ENCODE results near the gene CAND1.
"Not testable (repeated sequence)": the region's sequence is repeated elsewhere in the genome, so short reads cannot be mapped to it uniquely, and the experiment has no call there.

Gene CAND1

DNA sequence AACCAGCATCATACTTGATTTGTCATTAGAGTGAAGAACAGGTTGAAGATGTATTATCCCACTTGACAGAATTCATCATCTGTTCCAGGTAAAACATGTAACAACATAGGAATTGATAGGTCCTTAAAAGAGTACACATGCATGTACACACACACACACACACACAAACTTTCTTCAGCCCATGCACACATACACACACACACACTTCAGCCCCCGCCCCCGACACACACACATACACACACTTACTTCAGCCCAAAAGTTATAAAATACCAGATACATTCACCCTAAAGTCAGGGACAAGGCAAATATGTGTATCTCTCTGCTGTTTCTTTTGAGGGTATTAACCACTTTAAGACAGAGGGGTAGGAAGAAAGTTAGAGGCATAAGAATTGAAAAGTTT lies 15.4 kb downstream of the CAND1 start:
- FAIRE-seq: no peak

DNA sequence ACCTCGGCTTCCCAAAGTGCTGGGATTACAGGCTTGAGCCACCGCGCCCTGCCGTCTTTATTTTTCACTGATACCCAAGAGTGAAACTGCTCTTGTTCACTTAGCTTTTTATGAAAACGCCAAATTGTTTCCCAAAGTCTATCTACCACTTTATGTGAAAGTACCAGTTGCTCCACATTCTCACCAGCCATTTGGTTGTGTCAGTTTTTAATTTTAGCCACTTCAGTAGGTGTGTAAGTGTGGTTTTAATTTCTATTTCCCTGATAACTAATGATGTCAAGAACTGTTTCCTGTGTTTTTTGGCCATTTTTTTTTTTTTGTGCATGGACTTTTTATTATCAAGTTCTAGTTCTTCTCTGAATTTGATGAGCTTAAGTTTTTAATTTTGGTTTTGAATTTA lies 17.1 kb downstream of the CAND1 start:
- FAIRE-seq: no peak

DNA sequence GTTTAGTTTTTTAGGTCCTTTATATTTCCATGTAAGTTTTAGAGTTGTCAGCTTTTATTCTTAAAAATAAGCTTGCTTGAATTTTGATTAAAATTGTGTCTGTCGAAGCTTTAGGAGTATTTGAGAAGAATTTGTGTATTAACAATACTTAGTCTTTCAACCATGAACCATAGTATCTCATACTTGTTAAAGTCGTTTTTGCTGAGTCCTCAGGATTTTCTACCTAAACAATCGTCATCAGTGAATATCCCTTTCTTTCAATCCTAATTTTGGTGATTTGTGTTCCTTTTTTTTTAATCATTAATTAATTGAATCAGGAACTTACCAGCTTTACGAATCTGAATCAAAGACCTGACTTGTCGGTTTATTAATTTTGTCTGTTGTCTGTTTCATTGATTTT lies 18.2 kb downstream of the CAND1 start:
- FAIRE-seq: no peak

DNA sequence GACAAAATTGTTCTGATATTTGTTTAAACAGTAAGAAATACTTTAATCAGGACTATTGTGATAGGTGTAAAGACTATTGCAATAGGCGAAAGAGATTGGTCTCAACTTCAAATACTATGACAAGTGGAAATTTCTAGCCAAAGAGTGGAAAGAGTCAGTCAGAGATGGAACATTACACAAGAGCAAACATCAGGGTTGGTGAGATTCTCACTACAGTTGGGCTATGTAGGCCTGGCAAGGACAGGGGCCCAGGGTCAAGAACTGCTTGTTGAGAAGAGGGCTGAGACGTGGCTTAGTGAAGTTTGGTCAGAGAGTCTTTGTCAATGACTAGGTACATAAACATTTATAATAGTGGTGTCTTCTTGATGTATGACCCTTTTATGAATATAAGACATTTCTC lies 19.4 kb downstream of the CAND1 start:
- no peak for FAIRE-seq

DNA sequence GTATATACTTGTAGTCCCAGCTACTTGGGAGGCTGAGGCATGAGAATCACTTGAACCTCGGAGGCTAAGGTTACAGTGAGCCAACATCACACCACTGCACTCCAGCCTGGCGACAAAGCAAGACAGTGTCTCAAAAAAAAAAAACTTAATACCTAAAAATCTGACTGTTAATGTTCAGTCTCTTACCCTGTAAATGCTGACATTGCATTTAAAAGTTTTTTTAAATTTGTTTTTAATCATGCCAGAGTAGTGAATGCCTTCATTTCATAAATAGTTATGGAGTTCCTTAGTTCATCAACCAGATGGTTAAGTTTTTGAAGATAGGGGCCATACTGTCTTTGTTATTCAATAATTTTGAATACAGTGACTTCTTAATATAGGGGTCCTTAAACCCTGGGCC lies 21.2 kb downstream of the CAND1 start:
- FAIRE-seq: no peak

DNA sequence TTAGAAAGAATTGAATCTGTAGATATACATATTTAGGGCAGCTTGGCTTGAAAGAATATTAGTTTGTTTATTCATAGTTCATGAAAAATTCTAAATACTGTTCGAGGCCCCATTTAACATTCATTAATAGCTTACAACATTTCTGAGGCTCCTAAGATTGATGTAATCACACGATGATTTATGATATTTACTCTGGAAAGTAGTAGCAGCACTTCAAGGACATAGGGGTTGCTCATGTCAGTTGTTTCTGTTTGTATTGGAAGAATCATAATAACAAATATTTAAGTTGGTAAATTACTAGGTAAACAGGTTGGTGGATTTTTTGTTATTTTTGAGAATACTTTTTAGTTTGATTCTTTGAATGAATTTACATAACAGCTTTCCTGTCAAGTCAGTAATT lies 30.4 kb downstream of the CAND1 start:
- FAIRE-seq: no peak

DNA sequence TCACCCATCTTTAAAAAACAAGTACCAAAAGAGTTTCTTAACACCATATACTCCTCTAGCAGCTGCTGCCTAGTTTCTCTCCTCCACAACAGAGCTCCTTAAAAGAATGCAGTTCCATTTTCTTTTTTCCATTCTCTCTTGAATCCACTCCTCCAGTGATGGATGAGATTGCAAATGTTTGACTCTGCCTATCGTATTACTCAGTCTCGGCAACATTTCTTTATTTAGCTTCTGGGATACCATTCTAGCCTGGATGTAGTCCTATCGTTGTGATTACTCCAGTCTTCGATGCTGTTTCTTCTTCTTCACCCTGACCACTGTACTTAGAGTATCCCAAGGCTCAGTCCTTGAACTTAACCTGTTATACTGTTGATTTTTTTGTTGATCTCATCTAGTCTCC lies 30.8 kb downstream of the CAND1 start:
- FAIRE-seq: no peak

DNA sequence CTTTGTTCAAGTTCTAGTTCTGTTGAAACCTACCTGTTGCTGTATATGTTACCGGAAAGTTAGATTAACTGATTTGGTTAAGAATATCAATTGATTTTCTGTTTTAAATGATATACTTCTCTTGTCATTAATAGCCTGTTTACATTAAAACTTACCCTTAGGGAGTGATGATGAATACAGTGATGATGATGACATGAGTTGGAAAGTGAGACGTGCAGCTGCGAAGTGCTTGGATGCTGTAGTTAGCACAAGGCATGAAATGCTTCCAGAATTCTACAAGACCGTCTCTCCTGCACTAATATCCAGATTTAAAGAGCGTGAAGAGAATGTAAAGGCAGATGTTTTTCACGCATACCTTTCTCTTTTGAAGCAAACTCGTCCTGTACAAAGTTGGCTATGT lies 33.0 kb downstream of the CAND1 start:
- FAIRE-seq: no peak

DNA sequence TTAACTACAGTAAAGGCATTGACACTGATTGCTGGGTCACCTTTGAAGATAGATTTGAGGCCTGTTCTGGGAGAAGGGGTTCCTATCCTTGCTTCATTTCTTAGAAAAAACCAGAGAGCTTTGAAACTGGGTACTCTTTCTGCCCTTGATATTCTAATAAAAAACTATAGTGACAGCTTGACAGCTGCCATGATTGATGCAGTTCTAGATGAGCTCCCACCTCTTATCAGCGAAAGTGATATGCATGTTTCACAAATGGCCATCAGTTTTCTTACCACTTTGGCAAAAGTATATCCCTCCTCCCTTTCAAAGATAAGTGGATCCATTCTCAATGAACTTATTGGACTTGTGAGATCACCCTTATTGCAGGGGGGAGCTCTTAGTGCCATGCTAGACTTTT lies 36.4 kb downstream of the CAND1 start:
- FAIRE-seq: no peak

DNA sequence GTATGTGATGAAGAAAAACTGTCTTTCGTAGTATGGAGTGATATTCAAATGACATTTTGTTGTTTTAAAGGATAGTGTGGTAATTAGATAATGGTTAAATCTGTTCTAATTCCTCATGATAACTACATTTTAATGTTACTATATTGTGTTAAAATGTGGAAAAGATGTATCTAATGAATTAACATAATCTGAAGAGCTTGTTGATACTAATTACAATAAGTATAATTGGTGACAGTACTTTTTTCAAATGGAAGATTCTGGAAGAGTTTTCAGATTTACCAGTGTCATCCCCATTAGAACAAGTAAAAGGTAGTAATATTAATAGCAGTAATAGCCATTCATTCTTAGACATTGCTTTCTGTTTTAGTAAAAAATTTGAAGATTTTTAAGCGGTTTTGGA lies 37.6 kb downstream of the CAND1 start:
- FAIRE-seq: peak; percentile 35

DNA sequence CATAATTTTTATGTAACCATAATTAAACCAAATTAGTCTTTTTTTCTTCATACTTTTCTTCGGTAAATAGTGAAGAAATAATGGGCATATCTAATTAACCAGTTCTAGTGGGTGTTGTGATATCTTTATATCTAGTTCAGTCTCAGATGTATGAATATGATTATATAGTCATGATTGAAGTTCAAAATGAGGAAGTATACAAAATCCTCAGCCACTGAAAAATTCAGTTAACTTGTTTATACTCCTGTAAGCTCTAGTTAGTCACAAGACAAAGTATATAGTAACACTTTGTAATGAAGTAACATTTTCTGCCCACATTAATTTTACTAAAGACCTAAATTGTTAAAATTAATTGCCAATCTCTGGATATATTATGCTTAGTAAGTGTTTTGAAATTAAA lies 46.5 kb downstream of the CAND1 start:
- FAIRE-seq: no peak

DNA sequence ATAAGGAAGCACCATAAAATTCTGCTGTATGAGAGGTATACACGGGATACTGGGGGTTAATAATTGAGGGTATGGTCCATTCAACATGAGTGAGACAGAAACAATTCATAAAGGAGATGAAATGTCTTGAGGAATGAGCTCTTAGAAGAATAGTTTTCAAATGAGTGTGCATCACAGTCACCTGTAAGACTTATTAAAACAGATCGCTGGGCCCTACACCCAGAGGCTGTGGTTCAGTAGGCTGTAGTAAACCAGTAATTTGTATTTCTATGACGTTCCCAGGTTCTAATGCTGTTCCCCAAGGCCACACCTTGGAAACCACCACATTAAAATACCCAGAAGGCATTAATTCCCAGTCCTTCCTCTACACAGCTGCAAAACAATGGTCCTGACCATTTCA lies 49.6 kb downstream of the CAND1 start:
- FAIRE-seq: no peak

DNA sequence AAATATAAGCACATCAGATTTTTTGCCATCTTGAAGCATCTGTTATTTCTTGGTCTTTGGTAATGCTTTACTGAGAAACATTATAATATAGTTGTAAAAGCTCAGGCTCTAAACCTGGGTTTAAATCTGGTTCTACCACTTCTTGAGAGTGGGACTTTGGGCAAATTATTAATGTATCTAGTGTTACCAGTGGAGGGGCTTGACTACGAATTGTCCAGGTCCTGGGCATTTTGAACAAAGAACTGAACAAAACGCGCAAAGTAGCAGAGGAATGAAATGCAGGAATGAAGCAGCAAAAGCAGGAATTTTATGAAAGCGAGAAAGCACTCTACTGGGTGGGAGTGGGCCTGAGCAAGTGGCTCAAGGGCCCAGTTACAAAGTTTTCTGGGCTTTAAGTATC lies 50.8 kb downstream of the CAND1 start:
- no peak for FAIRE-seq

DNA sequence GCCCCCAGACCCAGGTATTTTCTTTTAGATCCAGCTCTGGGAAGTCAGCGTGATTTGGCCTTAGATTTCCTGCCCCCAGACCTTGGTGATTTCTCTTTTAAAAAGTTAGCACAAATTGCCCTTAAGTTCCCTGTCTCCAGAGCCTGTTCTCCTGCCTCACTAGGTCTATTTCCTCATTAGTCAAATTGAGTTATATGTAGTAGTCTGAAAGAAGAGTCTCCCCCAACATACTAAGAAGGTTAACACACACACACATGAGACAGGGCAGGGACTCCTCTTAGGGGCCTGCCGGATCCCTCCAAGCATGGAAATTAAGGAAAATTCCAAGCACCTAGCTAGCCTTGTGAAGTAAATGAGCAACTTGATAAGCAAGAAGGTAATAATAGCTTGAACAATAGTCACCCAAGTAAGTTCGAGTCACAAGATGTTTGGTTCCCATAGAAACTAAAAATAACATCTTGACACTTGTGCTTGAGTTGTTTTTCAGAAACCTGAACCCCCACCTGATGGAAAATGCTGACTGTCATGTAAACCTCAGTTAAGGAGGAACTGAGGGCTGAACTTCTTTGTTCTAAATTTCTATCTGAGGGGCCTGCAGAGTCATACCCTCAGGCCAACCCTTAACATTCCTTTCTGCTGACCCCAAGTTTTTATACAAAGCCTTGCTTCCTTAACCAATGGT lies 51.6 kb downstream of the CAND1 start:
- FAIRE-seq: no peak

DNA sequence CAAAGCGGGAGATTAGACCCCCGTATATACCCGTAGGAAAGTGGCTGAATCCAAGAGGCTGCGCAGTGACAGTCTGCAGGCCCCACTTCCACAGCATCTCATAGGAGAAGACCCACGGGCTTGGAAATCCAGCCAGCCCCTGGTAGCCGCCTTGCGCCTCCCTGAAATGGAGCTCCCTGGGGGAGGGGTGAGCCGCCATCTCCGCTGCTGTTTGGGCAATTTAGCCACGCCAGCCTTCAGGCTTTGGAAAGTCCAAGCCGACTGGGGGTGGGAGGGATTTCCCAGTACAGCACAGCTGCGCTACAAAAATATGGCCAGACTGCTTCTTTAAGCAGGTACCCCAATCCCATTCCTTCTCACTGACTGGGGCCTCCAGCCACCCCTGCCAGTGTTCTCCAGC lies 53.4 kb downstream of the CAND1 start:
- no peak for FAIRE-seq

DNA sequence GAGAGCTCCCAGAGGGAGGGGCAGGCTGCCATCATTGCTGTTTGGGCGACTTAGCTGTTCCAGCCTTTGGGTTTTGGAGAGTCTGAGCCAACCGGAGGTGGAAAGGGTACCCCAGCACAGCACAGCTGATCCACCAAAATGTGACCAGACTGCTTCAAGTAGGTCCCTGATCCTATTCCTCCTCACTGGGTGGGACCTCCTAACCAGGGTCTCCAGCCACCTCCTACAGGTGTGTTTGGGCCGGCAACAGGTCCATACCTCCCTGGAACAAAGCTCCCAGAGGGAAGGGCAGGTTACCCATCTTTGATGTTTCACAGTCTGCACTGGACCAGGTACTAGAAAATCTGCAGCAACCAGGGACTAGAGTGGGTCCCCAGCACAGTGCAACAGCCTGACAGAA lies 53.8 kb downstream of the CAND1 start:
- FAIRE-seq: no peak

DNA sequence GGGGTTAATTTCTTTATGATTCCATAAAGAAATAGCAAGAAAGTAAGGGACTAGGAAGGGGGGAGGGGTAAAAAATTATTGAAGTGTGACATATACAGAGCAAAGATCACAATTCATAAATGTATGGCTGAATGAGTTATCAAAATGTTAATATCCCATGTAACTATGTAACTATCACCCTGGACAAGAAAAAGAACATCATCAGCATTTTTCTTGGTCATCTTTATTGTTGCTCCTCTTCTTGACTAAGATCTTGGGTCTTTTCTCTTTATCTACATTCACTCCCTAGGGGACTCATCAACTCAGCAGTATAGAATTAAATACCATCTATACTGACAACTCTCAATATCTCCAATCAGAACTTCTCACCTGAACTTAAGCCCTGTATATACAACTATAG lies 57.5 kb downstream of the CAND1 start:
- FAIRE-seq: no peak

DNA sequence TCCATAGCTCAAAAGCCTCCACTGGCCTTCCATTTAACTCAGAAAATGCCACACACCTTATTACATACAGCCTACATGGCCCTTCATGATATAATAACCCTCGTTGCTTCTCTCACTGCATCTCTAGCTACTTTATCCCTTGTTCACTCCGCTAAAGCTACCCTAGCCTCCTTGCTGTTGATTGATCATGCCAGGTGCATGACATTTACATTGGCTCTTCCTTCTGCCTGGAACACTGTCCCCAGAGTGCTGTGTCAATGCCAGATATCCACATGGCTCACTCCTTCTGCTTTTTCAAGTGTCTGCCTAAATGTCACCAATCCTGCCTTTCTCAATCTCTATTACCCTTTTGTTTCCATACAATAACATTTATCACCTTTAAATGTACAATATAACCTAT lies 58.3 kb downstream of the CAND1 start:
- no peak for FAIRE-seq

DNA sequence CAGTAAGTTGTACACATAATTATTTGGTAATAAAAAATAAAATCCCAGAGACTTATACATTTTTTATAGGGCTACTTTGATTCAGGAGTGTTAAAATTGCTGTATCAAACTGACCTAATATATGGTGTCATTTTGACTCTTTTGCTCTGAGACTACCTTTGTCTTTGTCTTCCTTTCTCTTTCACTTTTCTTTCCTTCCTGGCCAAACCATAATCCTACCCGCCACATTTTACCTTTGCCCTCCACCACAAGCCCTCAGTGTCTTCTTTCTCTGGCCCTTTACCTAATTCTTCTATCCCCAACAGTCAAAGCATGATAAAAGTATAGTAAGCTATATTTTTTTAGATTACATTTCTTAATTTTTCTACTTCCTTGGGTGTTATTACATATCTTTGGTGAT lies 62.0 kb downstream of the CAND1 start:
- FAIRE-seq: no peak

DNA sequence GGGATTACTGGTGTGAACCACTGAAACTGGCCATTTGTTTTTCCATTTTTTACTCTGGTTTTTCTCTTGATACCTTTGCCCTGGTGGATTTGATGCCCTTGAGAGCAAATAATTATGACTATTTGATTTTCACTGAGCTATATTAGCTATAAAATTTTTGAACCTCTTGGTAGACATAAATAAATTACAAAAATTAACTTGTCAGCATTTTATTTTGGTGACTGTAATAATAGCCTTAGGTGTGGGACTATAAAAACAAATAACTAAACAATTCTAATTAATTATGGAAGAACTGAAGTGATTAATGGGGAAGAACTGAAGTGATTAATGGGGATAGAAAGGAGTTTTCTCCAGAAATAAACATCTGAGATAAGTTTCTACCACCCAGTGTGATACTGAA lies 62.7 kb downstream of the CAND1 start:
- FAIRE-seq: no peak

DNA sequence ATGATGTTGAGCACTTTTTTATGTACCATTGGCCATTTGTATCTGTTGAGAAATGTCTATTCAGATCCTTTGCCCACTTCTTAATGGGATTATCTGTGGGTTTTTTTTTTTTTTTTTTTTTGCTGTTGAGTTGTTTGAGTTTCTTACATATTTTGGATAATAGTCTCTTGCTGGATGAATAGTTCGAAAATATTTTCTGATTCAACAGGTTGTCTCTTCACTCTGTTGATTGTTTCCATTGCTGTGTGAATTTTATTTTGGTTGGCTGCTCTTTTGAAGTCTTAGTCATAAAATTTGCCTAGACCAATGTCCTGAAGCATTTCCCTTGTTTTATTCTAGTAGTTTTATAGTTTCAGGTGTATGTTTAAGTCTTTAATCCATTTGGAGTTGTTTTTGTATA lies 64.5 kb downstream of the CAND1 start:
- no peak for FAIRE-seq

DNA sequence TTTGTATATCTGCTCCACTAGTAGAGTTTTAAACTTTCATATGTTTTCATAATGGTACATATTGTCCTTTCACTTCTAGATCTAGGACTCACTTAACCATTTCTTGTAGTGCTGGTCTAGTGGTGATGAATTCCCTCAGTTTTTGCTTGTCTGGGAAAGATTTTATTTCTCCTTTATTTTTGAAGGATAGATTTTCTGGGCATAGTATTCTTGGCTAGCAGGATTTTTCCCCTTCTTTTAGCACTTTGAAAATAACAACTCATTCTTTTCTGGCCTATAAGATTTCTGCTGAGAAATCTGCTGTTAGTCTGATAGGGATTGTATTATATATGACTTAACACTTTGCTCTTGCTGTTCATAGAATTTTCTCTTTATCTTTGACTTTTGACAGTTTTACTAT lies 69.3 kb downstream of the CAND1 start:
- no peak for FAIRE-seq

DNA sequence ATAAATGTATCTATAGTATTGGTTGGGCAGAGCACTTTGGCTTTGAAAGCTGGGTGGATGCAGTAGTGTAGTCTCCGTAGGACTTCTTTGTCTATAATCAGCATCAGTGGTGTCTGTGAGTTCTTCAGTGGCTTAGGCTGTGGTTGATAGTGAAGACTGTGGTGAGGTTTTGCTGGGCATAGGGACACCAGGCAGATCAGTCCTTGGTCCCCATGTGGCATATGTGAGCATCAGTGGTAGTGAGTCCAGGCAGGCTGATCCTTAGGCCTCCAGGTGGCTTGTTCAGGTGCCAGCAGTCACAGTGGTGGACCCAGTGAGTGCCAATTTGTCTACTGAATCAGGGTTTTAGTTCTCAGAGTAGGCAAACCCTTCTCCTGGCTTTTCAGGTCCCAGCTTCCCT lies 70.4 kb downstream of the CAND1 start:
- FAIRE-seq: no peak

DNA sequence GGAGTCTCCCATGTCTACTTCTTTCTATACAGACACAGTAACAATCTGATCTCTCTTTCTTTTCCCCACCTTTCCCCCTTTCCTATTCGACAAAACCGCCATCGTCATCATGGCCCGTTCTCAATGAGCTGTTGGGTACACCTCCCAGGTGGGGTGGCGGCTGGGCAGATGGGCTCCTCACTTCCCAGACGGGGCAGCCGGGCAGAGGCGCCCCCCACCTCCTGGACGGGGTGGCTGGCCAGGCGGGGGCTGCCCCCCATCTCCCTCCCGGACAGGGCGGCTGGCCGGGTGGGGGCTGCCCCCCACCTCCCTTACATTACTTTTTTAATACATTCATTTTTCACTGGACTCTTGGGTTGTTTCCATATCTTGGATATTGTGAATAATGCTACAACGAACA lies 71.9 kb downstream of the CAND1 start:
- not testable (repeated sequence) for FAIRE-seq

DNA sequence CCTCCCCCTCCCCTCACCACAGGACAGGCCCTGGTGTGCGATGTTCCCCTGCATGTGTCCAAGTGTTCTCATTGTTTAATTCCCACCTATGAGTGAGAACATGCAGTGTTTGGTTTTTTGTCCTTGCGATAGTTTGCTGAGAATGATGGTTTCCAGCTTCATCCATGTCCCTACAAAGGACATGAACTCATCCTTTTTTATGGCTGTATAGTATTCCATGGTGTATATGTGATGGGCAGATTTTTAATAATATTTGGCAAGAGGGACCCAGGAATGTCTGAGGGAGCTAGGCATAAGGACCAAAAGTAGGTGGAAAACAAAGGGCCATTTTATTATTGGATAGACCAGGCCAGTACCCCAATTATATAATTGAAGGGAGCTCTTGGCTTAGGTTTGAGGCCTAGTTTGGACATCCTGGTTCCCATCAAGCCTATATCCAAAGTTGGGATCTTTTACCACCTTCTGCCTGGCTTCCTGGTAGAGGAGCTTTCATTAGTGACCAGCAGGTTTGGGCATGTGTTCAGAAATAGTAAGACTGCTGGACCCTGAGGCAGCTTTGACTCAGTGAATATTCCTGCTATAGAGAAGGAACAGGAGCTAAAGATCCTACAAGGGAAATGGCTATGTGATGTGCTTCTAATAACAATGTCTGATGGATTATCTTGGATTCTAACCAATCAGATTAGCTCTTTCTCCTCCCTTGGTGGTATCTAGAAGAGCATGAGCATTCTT lies 76.0 kb downstream of the CAND1 start:
- FAIRE-seq: no peak
